IMR-90 (cell line): Measurements from ENCODE around the gene CDK14. TPM values are rescaled to one million over a fixed set of nuclear protein-coding genes. Genes with fewer than 3 reads are reported as not detected.

Source experiments
- ATAC-seq: fragments of 200-7000 bp; cut with Tn5 transposase; 2 replicates; pipeline ENCODE4 v1.9.1; 2020; ENCODE audit warnings: low read depth, mild to moderate bottlenecking, moderate library complexity
- BruUV-seq: library from RNA; stranded (reverse); fragments of 400-500 nt; replicated peaks from 2 replicates; lab custom pipeline; 2021; lab: Mats Ljungman, UMichigan
- CTCF ChIA-PET: fragments of 300-600 bp; formaldehyde crosslinking; extraction: SDS; loops from one replicate; lab custom pipeline; 2021; ENCODE audit warnings: antibody characterized with exemption; lab: Yijun Ruan, JAX
- POLR2A ChIA-PET: fragments of 300-600 bp; sonication (Branson Sonifier 250); formaldehyde crosslinking; loops from one replicate; lab custom pipeline; 2022; ENCODE audit warnings: antibody characterized with exemption; ENCODE audit not compliant: unreplicated experiment; lab: Charles Lee
- DNase-seq: peaks from one replicate; pipeline ENCODE4 v3.0.0; 2013
- H2AFZ ChIP-seq: replicated peaks from 2 replicates; pipeline ENCODE3; 2013; ENCODE audit warnings: low read length, mild to moderate bottlenecking; ENCODE audit not compliant: poor library complexity
- H2AK5ac ChIP-seq: 2 replicates; pipeline ENCODE4 v1.6.1; 2013; ENCODE audit warnings: low read depth, low read length, inconsistent platforms
- H2AK9ac ChIP-seq: replicated peaks from 2 replicates; pipeline ENCODE3; 2013; ENCODE audit warnings: mild to moderate bottlenecking, low read depth, low read length, moderate library complexity; ENCODE audit not compliant: poor library complexity
- H2BK120ac ChIP-seq: 2 replicates; pipeline ENCODE4 v1.6.1; 2013; ENCODE audit warnings: low read depth, low read length, inconsistent platforms
- H2BK15ac ChIP-seq: 3 replicates; pipeline ENCODE4 v1.6.1; 2013; ENCODE audit warnings: low read depth, low read length, inconsistent platforms
- H2BK20ac ChIP-seq: 2 replicates; pipeline ENCODE4 v1.6.1; 2013; ENCODE audit warnings: low read depth, mild to moderate bottlenecking, inconsistent platforms, low read length, moderate library complexity
- H2BK5ac ChIP-seq: 2 replicates; pipeline ENCODE4 v1.6.1; 2013; ENCODE audit warnings: mild to moderate bottlenecking, low read depth, low read length, inconsistent platforms; ENCODE audit not compliant: poor library complexity, severe bottlenecking
- H3K14ac ChIP-seq: replicated peaks from 2 replicates; pipeline ENCODE4 v1.6.1; 2013; ENCODE audit warnings: low read depth, low read length, inconsistent platforms
- H3K18ac ChIP-seq: 2 replicates; pipeline ENCODE4 v1.6.1; 2013; ENCODE audit warnings: low read depth, low read length, control low read depth
- H3K23ac ChIP-seq: 2 replicates; pipeline ENCODE4 v1.6.1; 2013; ENCODE audit warnings: low read depth, low read length, inconsistent platforms
- H3K27ac ChIP-seq: 2 replicates; pipeline ENCODE4 v1.5.1; 2013; ENCODE audit warnings: mild to moderate bottlenecking, control low read depth, low read length; ENCODE audit not compliant: insufficient read depth
- H3K27me3 ChIP-seq: 2 replicates; pipeline ENCODE4 v1.6.1; 2013; ENCODE audit warnings: low read length; ENCODE audit not compliant: control insufficient read depth, insufficient read depth
- H3K36me3 ChIP-seq: 2 replicates; pipeline ENCODE4 v1.6.1; 2013; ENCODE audit warnings: low read length, mixed read lengths; ENCODE audit not compliant: control insufficient read depth, insufficient read depth
- H3K4ac ChIP-seq: 2 replicates; pipeline ENCODE4 v1.6.1; 2013; ENCODE audit warnings: low read depth, low read length, inconsistent platforms
- H3K4me1 ChIP-seq: 2 replicates; pipeline ENCODE4 v1.6.1; 2013; ENCODE audit warnings: low read length, mixed read lengths; ENCODE audit not compliant: control insufficient read depth, insufficient read depth
- H3K4me2 ChIP-seq: 2 replicates; pipeline ENCODE4 v1.6.1; 2013; ENCODE audit warnings: low read depth, mild to moderate bottlenecking, control low read depth, low read length, moderate library complexity
- H3K4me3 ChIP-seq: 2 replicates; pipeline ENCODE4 v1.5.1; 2013; ENCODE audit warnings: low read depth, mild to moderate bottlenecking, control low read depth, low read length, moderate library complexity; ENCODE audit not compliant: insufficient read depth
- H3K56ac ChIP-seq: 2 replicates; pipeline ENCODE4 v1.6.1; 2013; ENCODE audit warnings: low read length, inconsistent platforms; ENCODE audit not compliant: insufficient read depth; ENCODE audit errors: extremely low read depth
- H3K79me1 ChIP-seq, 2 experiments: 2 replicates each; pipeline ENCODE4 v1.6.1; 2013; ENCODE audit warnings: low read length in 2 of 2, inconsistent platforms in 1 of 2, low read depth in 1 of 2
- H3K9ac ChIP-seq: 2 replicates; pipeline ENCODE4 v1.6.1; 2013; ENCODE audit warnings: low read depth, low read length, control low read depth
- H3K9me1 ChIP-seq: 2 replicates; pipeline ENCODE4 v1.6.1; 2013; ENCODE audit warnings: low read length, inconsistent platforms; ENCODE audit not compliant: insufficient read depth
- H3K9me3 ChIP-seq: 2 replicates; pipeline ENCODE4 v1.6.1; 2013; ENCODE audit warnings: low read length; ENCODE audit not compliant: control insufficient read depth, insufficient read depth
- H4K20me1 ChIP-seq: 2 replicates; pipeline ENCODE4 v1.6.1; 2013; ENCODE audit warnings: low read length, inconsistent platforms; ENCODE audit not compliant: insufficient read depth
- H4K5ac ChIP-seq: 2 replicates; pipeline ENCODE4 v1.6.1; 2013; ENCODE audit warnings: mild to moderate bottlenecking, low read depth, low read length, control low read depth
- H4K8ac ChIP-seq, 2 experiments: 2 replicates each; pipeline ENCODE4 v1.6.1; 2013; ENCODE audit warnings: low read depth in 2 of 2, low read length in 2 of 2, control low read depth in 1 of 2, inconsistent platforms in 1 of 2
- H4K91ac ChIP-seq: 2 replicates; pipeline ENCODE4 v1.6.1; 2013; ENCODE audit warnings: low read depth, low read length, inconsistent platforms; ENCODE audit not compliant: insufficient read depth
- BHLHE40 ChIP-seq: fragments of 150-350 bp; IDR thresholded peaks from 2 replicates; pipeline ENCODE4 v1.6.1; 2016; ENCODE audit warnings: mild to moderate bottlenecking, low read depth, low read length
- CEBPB ChIP-seq: IDR thresholded peaks from 2 replicates; pipeline ENCODE4 v1.6.1; 2012; ENCODE audit warnings: low read depth, low read length, improper control_type of control experiment
- CHD1 ChIP-seq: IDR thresholded peaks from 2 replicates; pipeline ENCODE4 v1.6.1; 2012; ENCODE audit warnings: low read depth, low read length, improper control_type of control experiment
- CTCF ChIP-seq: conservative IDR thresholded peaks from 2 replicates; pipeline ENCODE4 v1.5.1; 2012; ENCODE audit warnings: mild to moderate bottlenecking, low read depth, low read length, improper control_type of control experiment
- ELK1 ChIP-seq: fragments of 150-350 bp; IDR thresholded peaks from 2 replicates; pipeline ENCODE4 v1.6.1; 2016; ENCODE audit warnings: low read depth, mild to moderate bottlenecking, low read length, moderate library complexity, borderline replicate concordance
- FOS ChIP-seq: fragments of 150-350 bp; IDR thresholded peaks from 2 replicates; pipeline ENCODE4 v1.6.1; 2016; ENCODE audit warnings: low read depth, low read length
- MAFK ChIP-seq: IDR thresholded peaks from 2 replicates; pipeline ENCODE4 v1.6.1; 2012; ENCODE audit warnings: low read depth, low read length, improper control_type of control experiment
- MAZ ChIP-seq: IDR thresholded peaks from 2 replicates; pipeline ENCODE4 v1.6.1; 2012; ENCODE audit warnings: low read depth, mild to moderate bottlenecking, low read length, improper control_type of control experiment, moderate library complexity, borderline replicate concordance
- MXI1 ChIP-seq: IDR thresholded peaks from 2 replicates; pipeline ENCODE4 v1.6.1; 2012; ENCODE audit warnings: low read depth, mild to moderate bottlenecking, low read length, moderate library complexity, borderline replicate concordance
- NFE2L2 ChIP-seq: fragments of 150-350 bp; IDR thresholded peaks from 2 replicates; pipeline ENCODE4 v1.6.1; 2016; ENCODE audit warnings: low read depth, mild to moderate bottlenecking, low read length
- POLR2A ChIP-seq: IDR thresholded peaks from 2 replicates; pipeline ENCODE4 v1.6.1; 2012; ENCODE audit warnings: mild to moderate bottlenecking, low read depth, low read length
- RAD21 ChIP-seq: IDR thresholded peaks from 2 replicates; pipeline ENCODE4 v1.6.1; 2012; ENCODE audit warnings: low read length, improper control_type of control experiment
- RCOR1 ChIP-seq: IDR thresholded peaks from 2 replicates; pipeline ENCODE4 v1.6.1; 2012; ENCODE audit warnings: mild to moderate bottlenecking, low read length, improper control_type of control experiment; ENCODE audit not compliant: insufficient replicate concordance
- RFX5 ChIP-seq: IDR thresholded peaks from 2 replicates; pipeline ENCODE4 v1.8.0; 2012; ENCODE audit warnings: low read depth, mild to moderate bottlenecking, low read length, moderate library complexity
- SMC3 ChIP-seq: fragments of 150-350 bp; IDR thresholded peaks from 2 replicates; pipeline ENCODE4 v1.6.1; 2016; ENCODE audit warnings: low read depth, mild to moderate bottlenecking, antibody characterized with exemption, low read length, moderate library complexity
- USF2 ChIP-seq: fragments of 150-350 bp; IDR thresholded peaks from 2 replicates; pipeline ENCODE4 v1.6.1; 2017; ENCODE audit warnings: mild to moderate bottlenecking, antibody characterized with exemption, low read length, low read depth
- WGBS, 2 experiments: methylation state at CpG; one replicate each; pipeline versions ENCODE4 v1.1.5 to v1.1.7; 2013; ENCODE audit warnings: missing lambda C conversion rate in 2 of 2; ENCODE audit not compliant: insufficient read length in 1 of 2; ENCODE audit errors: extremely low coverage in 2 of 2; 5-methylcytosine and 5-hydroxymethylcytosine counted together
- dilution Hi-C: fragments of 300-500 bp; cut with HindIII; formaldehyde crosslinking; loops from one replicate; pipeline ENCODE4 v1.14.3; 2018; ENCODE audit warnings: low sequenced_read_pairs; ENCODE audit not compliant: unreplicated experiment
- in situ Hi-C: fragments of 300-500 bp; cut with MboI; formaldehyde crosslinking; loops from 3 replicates; pipeline ENCODE4 v1.14.3; 2019; ENCODE audit warnings: low sequenced_read_pairs, inconsistent platforms, mixed read lengths
- intact Hi-C: fragments of 100-400 bp; cut with micrococcal nuclease; formaldehyde crosslinking; loops from 2 replicates; pipeline ENCODE4 v1.10.0; 2022
- polyA plus RNA-seq, 3 experiments: library from polyadenylated mRNA; depleted of rRNA; stranded (reverse); fragments of >200 nt; gene quantifications; 2 replicates each; pipeline ENCODE4 v1.2.3, GENCODE V29; 2012; ENCODE audit warnings: low replicate concordance in 1 of 3
- total RNA-seq: library from RNA; depleted of rRNA; stranded (reverse); fragments of >200 nt; gene quantifications from 2 replicates; pipeline ENCODE4 v1.2.3, GENCODE V29; 2012

Gene CDK14
- total and polyA plus RNA-seq, 2 of the 4 experiments (the other 2 are of a cell fraction) = 10.1 to 29.6 TPM

GRCh38 chr7:90604383-90604782 is 8.3 kb downstream of the CDK14 start:
- Histone ChIP-seq H3K4ac (no peak overlapping the region; the same call in 1 of the 2 replicates), H4K20me1 (peaks cover 2% of the 10 kb centered on the region; the same call in 1 of the 2 replicates), H2AK9ac (no peak overlapping the region), H3K14ac (no peak overlapping the region), H3K56ac (no peak overlapping the region), H3K4me2 (no peak overlapping the region), H3K4me3 (no peak overlapping the region), H2AFZ (no peak overlapping the region), H2BK120ac (no peak overlapping the region), H3K27ac (no peak overlapping the region), H4K5ac (no peak overlapping the region; the same call in 1 of the 2 replicates), H4K8ac (no peak overlapping the region), H2BK5ac (no peak overlapping the region), H3K9me3 (no peaks in the 10 kb centered on the region), H4K91ac (no peak overlapping the region; the same call in 1 of the 2 replicates), H3K18ac (peak overlapping the region; percentile 12; the same call in 1 of the 2 replicates), H2AK5ac (peak overlapping the region; percentile 53; the same call in 1 of the 2 replicates), H3K9ac (no peak overlapping the region), H3K9me1 (peaks cover 2% of the 10 kb centered on the region), H2BK15ac (no peak overlapping the region), H3K27me3 (no peaks in the 10 kb centered on the region), H3K79me1 (peaks cover 28 to 40% of the 10 kb centered on the region in 2 experiments), H3K23ac (no peak overlapping the region), H2BK20ac (no peak overlapping the region), H3K36me3 (no peaks in the 10 kb centered on the region), H3K4me1 (peaks cover 2% of the 10 kb centered on the region)
- intact Hi-C loops (no loop called here), dilution Hi-C loops (no loop called here), in situ Hi-C loops (no loop called here)
- ATAC-seq = no peak
- no peak for DNase-seq
- BruUV-seq = no TSS peak
- WGBS, 2 experiments = 100% methylated on average over 1 of the region's 5 CpGs; no CpG with 5 or more reads in 1 of the 2 experiments
- POLR2A ChIA-PET = no interaction called here
- CTCF ChIA-PET = interaction anchor here (0.9 kb wide), 1 partner anchor 636 kb away, joined by 3 read pairs; no protein-coding TSS in a partner anchor
- no peak for TF ChIP-seq FOS
- TF ChIP-seq MXI1 = no peak
- no peak for TF ChIP-seq RAD21
- no peak for TF ChIP-seq RFX5
- no peak for TF ChIP-seq SMC3
- TF ChIP-seq CHD1 = no peak
- no peak for TF ChIP-seq BHLHE40
- TF ChIP-seq USF2 = no peak
- TF ChIP-seq POLR2A = no peak
- no peak for TF ChIP-seq MAFK
- TF ChIP-seq RCOR1 = no peak
- TF ChIP-seq CEBPB = no peak
- no peak for TF ChIP-seq NFE2L2
- no peak for TF ChIP-seq MAZ
- no peak for TF ChIP-seq CTCF
- TF ChIP-seq ELK1 = no peak
